Colonic mucosa (tissue), 4 donors: ENCODE measurements around the gene KAT2A. TPM values are rescaled to one million over a fixed set of nuclear protein-coding genes. Genes with fewer than 3 reads are reported as not detected.

Experiments used
- DNase-seq: peaks from one replicate; pipeline ENCODE4 v3.0.0-alpha.2; 2020
- H3K27ac ChIP-seq: fragments of 200-600 bp; one replicate; pipeline ENCODE4 v1.8.0; 2021
- H3K27me3 ChIP-seq: fragments of 200-600 bp; one replicate; pipeline ENCODE4 v1.8.0; 2021
- H3K36me3 ChIP-seq: fragments of 200-600 bp; one replicate; pipeline ENCODE4 v1.8.0; 2021
- H3K4me1 ChIP-seq: fragments of 200-600 bp; one replicate; pipeline ENCODE4 v1.8.0; 2021; ENCODE audit warnings: mild to moderate bottlenecking
- H3K4me3 ChIP-seq: fragments of 200-600 bp; one replicate; pipeline ENCODE4 v1.8.0; 2021
- H3K9ac ChIP-seq, 2 donors: one replicate each; pipeline ENCODE4 v1.7.0; 2013; ENCODE audit warnings: control low read depth in 2 of 2, low read depth in 2 of 2, low read length in 2 of 2
- H3K9me3 ChIP-seq: fragments of 200-600 bp; one replicate; pipeline ENCODE4 v1.8.0; 2021
- intact Hi-C: fragments of 100-400 bp; cut with DNase I; formaldehyde crosslinking; loops from one replicate; pipeline ENCODE4 v1.14.1; 2022
- total RNA-seq, 2 donors: library from RNA; stranded (reverse); fragmentation: NEBNext Ultra II Directional in 1 of 2; extraction: Animal tissue kit (Norgen Biotek cat#: 25700) in 1 of 2; gene quantifications; one replicate each; pipeline ENCODE4 v1.2.1, GENCODE V29; 2021
- TF ChIP-seq, protein P1 (sequence below): fragments of 200-600 bp; IDR thresholded peaks from one replicate; pipeline ENCODE4 v1.8.0; 2022; ENCODE audit warnings: antibody characterized with exemption, mild to moderate bottlenecking
- donor health status: healthy.
- donor health status: DM: no; HTN: no; CAD: no.
- donor health status: DM: no; HTN: no; CAD: no.

KAT2A gene
- total RNA-seq, 2 donors from 2014 or later, result 16.9 to 59.8 TPM

DNA sequence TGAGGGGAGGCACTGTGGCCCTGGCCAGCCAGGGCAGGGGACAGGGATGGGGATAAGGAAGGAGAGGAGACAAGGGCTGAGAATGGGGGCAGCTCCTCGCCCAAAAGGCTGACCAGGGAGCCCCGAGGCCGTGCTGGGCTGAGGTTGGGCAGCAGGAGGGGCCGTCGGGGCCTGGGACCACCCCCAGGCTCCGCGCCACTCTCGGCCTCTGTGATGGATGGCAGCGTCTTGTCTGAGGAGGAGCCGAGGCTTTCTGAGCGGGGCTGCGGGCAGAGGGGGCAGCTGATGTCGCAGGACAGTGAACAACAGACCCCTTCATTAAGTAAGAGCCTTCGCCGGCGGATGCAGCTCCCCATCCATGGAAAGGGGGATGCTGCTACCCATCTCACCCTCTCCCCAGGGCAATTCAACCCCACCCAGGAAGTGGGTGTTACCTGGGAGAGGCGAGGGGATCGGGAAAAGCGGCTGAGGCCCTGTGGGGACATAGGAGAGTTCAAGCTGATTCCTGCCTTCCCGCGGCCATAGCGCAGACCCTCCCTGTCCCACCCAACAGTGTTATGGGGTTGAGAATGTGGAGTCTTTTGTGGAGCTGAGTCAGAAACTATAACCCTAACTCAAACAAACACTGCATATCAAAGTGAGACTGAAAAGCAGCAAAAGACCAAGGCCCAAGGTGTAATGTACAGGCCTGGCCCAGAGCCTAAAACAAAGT lies 42.7 kb upstream of the KAT2A start:
- Histone ChIP-seq H3K9ac (no peak overlapping the region), H3K9me3 (no peaks in the 10 kb centered on the region), H3K27ac (no peak overlapping the region), H3K27me3 (no peaks in the 10 kb centered on the region), H3K36me3 (no peaks in the 10 kb centered on the region), H3K4me3 (no peak overlapping the region), H3K4me1 (no peaks in the 10 kb centered on the region)
- TF ChIP-seq, protein P1, sequence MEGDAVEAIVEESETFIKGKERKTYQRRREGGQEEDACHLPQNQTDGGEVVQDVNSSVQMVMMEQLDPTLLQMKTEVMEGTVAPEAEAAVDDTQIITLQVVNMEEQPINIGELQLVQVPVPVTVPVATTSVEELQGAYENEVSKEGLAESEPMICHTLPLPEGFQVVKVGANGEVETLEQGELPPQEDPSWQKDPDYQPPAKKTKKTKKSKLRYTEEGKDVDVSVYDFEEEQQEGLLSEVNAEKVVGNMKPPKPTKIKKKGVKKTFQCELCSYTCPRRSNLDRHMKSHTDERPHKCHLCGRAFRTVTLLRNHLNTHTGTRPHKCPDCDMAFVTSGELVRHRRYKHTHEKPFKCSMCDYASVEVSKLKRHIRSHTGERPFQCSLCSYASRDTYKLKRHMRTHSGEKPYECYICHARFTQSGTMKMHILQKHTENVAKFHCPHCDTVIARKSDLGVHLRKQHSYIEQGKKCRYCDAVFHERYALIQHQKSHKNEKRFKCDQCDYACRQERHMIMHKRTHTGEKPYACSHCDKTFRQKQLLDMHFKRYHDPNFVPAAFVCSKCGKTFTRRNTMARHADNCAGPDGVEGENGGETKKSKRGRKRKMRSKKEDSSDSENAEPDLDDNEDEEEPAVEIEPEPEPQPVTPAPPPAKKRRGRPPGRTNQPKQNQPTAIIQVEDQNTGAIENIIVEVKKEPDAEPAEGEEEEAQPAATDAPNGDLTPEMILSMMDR, result no peak
- no peak for DNase-seq
- intact Hi-C loops, result no loop called here

DNA sequence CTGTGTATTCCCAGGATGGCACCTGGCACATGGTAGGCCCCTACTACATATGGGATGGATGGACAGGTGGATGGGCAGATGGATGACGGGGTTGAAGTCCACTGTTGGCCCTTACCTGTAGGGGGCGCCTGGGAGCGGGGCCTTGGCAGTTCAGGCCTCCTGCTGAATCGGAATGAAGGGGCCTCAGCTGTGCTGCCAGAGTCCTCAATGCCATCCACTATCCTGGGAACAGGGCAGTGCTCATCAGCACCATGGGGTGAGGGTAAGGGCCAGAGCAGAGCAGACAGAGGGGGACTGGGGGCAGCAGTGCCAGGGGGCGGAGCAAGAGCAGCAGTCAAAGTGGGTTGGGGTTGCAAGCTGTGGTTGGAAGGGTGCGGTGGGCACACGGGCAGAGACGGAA lies 41.9 kb upstream of the KAT2A start:
- TF ChIP-seq, protein P1, result peak; percentile 18
- no peak overlapping the region for H3K27ac ChIP-seq
- no peaks in the 10 kb centered on the region for H3K27me3 ChIP-seq
- H3K9me3 ChIP-seq, result no peaks in the 10 kb centered on the region
- no peak overlapping the region for H3K9ac ChIP-seq
- peak; percentile 52 for DNase-seq
- H3K36me3 ChIP-seq, result no peaks in the 10 kb centered on the region
- no peaks in the 10 kb centered on the region for H3K4me1 ChIP-seq
- intact Hi-C loops, result no loop called here
- no peak overlapping the region for H3K4me3 ChIP-seq

DNA sequence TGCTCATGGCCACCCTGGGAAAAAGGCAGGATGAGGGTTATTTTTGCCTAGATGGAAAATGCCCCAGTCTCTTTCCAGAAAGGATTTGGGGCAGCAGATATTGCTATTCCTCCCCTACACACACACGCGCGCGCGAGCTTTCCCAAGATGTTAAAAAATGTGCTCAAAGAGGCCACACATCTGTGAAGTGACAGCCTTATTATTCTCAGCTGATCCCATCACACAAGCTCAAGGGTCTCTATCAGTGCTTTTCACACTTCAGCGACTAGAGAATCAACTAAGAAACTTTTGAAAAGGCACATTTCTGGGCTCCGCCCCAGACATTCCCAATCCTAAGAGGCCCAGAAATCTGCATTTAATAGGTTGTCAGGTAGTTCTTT lies 39.4 kb upstream of the KAT2A start:
- H3K9ac ChIP-seq, result no peak overlapping the region
- H3K27me3 ChIP-seq, result no peaks in the 10 kb centered on the region
- no peaks in the 10 kb centered on the region for H3K36me3 ChIP-seq
- no peak overlapping the region for H3K4me3 ChIP-seq
- H3K4me1 ChIP-seq, result no peaks in the 10 kb centered on the region
- no peak overlapping the region for H3K27ac ChIP-seq
- H3K9me3 ChIP-seq, result no peaks in the 10 kb centered on the region
- no peak for DNase-seq
- TF ChIP-seq, protein P1, result no peak
- intact Hi-C loops, result no loop called here

DNA sequence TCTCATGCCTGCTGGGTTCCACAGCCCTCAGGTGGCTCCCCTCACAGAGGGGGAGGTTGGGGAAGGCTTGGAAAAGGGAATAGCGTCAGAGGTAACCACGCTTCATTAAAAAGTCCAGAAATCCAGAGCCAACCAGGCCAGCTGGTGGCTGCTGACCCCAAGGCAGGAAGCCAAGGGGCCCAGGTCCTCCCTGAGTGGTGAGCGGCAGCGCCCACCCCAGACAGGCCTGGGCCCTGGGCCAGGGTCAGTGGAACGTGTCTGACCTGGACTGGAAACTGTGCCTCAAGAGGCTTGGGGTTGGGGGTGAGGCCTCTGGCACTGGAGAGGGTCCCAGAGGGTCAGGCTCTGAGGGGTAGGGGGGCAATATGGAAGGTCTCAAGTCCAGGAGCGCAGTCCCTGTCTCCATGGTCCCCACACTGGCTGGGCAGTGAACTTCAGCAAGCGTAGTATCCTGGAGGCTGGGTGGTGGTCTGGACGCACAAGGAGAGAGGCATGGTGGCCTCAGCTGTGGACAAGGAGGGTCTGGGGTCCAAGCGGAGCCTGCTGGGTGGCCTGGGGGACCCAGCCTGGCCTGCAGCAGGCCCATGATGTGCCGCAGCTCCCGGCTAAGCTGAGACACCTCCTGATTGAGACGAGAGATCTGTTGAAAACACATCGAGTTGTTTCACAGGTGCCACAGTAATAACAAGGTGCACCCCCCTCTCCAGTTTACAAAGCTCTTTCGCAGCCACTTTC lies 38.8 kb upstream of the KAT2A start:
- intact Hi-C loops, result no loop called here

DNA sequence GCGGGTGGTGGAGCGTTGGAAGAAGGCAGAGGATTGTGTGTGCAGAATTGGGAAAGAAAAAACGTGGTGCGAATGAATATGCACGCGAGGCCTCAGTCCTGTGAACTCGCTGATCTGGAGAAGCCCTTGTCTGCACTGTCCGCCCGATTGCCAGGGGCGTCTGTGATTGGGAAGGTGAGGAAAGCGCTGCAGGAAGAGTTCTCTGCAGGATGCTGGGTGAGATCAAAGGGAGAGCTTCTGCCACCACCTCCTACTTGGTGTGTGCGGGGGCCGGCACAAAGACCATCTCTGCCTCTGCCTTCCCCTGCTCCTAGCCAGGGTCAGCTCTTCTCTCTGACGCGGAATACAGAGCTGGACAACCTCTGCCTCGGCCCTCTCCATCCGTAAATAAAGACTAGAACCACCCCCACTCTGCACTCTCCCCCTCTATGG lies 34.5 kb upstream of the KAT2A start:
- Histone ChIP-seq H3K36me3 (no peaks in the 10 kb centered on the region), H3K9ac (peak overlapping the region in 1 of 2 donors; percentile 34), H3K27me3 (no peaks in the 10 kb centered on the region), H3K4me1 (peaks cover 10% of the 10 kb centered on the region), H3K9me3 (no peaks in the 10 kb centered on the region), H3K27ac (no peak overlapping the region), H3K4me3 (peak overlapping the region; percentile 99)
- TF ChIP-seq, protein P1, result no peak
- intact Hi-C loops, result no loop called here
- DNase-seq, result no peak

More for the DNA sequence above, 38.8 kb upstream of the KAT2A start:
- Histone ChIP-seq H3K4me3 (no peak overlapping the region), H3K27me3 (no peaks in the 10 kb centered on the region), H3K36me3 (no peaks in the 10 kb centered on the region), H3K27ac (no peak overlapping the region), H3K9ac (no peak overlapping the region), H3K9me3 (no peaks in the 10 kb centered on the region), H3K4me1 (no peaks in the 10 kb centered on the region)
- TF ChIP-seq, protein P1, result no peak
- no peak for DNase-seq
